Occipital lobe (tissue), 2 donors: ENCODE measurements around the gene USP31. TPM values are rescaled to one million over a fixed set of nuclear protein-coding genes. Genes with fewer than 3 reads are reported as not detected.
A peak's percentile ranks its signal among the peaks of the same experiment; 100 is the strongest.

Source experiments
- DNase-seq: peaks from one replicate; lab custom pipeline; 2025; lab: John Stamatoyannopoulos, UW
- total RNA-seq: library from RNA; depleted of rRNA; stranded (reverse); fragments of >200 nt; gene quantifications from one replicate; pipeline ENCODE4 v1.2.3, GENCODE V29; 2014

The USP31 gene
- total RNA-seq, 1 donor from 2014 or later, result 25.4 TPM

- DNase-seq, result no peak
Observed at GRCh38 chr16:23064639-23065038, 84.6 kb downstream of the USP31 start.

DNA sequence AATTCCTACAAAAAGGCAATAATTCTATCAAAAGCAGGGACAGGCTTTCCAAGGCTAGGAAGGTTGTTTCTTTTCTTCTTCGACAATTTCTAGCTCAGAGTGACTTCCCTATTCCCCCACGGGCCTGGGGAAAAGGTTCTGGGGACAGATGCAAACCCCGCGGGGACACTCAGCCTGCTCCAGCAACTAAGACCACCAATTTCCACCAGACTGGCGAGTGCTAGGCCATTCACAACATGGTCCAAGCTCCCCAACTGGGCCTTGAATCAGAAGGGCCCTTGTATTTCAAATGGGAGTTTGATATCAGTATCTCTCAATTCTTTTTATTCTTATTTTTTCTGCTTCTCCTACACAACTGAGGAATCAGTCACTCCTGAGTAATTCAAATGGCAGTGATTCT is 86.7 kb downstream of the USP31 start:
- DNase-seq, result no peak

- DNase-seq, result no peak
Observed at GRCh38 chr16:23061669-23062068, 87.6 kb downstream of the USP31 start.

- DNase-seq, result peak; percentile 54
Observed at GRCh38 chr16:23060458-23061320, 88.6 kb downstream of the USP31 start.

DNA sequence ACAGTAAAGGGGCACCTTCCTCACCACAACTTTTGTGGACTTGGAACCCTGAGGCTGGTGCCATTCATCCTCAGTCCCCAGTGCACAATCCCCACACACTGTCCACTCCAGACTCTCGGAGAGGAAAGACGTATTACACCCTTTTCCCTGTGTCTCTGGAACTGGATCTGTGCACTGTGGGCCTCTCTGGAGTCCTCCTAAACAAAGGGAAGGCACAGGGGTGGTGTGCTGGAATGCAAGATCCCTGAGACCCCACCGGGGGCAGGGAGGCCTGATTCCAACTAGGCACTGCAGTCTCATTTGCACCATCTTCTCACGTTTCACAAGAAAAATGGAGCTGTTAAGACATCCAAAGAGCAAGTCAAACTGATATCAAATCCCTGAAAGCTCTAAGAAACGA is 89.8 kb downstream of the USP31 start:
- no peak for DNase-seq

DNA sequence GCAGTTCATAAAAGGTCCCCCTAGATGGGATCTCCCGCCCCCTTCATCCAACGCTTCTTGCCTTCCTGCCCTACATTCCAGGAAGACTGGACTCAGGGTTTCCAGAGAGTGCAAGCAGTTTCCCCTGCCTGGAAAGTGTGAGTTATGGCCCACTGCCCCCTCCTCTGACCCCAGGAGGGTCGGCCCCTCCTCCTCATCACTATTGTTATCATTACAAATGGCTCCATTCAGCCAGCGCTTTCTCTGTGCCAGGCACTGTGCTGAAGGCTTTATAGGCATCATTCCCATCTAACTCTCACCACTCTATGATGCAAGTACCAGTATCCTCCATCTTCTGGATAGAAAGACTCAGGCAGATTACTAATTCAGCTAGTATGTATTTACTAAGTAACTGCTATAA is 90.7 kb downstream of the USP31 start:
- no peak for DNase-seq

DNA sequence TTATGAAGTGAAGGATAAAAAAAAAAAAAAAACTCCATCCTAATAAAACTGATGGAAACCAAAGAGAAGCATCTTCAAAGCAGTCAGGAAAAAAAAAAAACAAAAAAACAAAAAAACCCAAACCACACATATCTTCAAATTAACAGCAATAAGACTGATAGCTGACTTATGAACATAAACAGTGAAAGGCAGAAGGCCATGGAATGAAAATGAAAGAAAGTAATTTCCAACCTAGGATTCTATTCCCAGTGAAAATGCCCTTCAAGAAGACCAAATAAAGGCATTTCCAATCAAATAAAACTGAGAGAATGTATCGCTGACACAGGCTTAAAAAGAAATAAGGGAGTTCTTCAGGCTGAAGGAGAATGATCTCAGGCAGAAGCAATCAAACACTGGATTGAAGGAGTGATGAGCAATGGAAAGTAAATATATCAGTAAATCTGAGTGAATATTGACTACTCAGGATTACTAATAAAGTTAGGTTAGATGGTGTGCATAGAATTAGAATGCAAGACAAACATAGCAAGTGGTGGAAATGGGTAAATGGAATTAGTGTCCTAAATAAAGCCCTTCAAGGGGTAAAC is 92.1 kb downstream of the USP31 start:
- DNase-seq, result no peak

DNA sequence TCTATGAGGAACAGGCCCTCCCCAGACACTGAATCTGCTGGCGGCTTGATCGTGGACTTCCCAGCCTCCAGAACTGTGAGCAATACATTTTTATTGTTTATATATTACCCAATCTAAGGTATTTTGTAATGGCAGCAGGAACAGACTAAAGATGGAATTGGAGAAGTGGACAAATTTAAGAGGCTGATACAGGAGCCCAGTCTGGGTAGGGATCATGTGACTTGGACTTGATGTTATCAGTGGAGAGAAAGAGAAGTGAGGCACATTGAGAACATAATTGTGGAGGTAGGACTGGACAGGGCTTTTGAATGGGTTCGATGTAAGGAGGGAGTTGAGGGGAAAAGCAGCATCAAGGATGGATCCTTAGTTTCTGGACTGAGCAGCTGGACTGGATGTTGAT is 93.8 kb downstream of the USP31 start:
- no peak for DNase-seq

DNA sequence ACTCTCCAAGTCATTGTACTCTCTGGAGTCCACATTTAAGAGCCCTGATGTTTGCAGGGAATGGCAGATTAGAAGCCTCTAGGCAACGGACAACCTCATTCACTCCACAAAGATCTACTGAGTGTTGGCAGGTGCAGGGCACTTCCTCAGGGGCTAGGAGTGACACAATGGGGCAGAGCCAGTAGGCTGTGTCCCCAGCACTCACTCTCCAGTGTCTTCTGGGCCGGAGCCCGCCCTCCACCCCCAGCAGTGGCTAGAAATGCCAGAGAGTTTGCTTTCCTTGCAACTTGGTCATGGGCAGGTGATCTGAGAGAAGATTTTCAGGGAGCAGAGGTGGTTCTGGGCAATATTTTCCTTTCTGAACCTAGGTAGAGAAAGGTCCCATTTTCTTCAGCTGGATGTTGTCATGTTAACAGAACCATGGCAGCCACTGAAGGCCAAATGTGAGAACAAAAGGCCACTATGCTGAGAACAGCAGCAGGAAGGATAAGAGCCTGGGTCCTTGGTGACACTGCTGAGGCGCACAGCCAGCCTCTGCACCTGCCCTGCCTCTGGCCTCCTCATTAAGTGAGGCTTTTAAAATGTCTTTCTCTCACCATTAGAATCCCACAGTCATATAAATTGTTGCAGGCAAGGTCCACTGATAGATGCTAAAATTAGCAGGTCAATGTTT is 96.2 kb downstream of the USP31 start:
- no peak for DNase-seq

- DNase-seq, result no peak
Observed at GRCh38 chr16:23052221-23052620, 97.0 kb downstream of the USP31 start.

DNA sequence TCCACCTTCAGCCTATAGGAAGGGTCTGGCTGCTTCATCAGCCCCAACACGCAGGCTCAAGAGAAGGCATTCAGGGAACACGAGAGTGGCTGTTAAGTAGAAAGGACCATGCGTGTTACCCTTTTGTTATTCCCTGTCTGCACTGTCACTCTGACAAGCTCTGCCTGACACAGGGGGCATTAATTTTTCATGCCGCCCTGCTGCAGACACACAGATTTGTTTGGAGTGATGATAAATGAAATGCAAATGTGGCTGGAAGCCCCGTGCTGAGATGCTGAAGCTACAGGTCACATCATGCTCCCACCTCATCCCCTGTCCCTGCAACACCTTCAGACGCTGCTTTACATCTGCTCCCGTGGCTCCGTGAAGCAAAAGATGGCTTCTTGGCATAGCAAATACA is 97.7 kb downstream of the USP31 start:
- DNase-seq, result no peak

GRCh38 chr16:23048164-23048563 is 101.1 kb downstream of the USP31 start:
- DNase-seq, result no peak

DNA sequence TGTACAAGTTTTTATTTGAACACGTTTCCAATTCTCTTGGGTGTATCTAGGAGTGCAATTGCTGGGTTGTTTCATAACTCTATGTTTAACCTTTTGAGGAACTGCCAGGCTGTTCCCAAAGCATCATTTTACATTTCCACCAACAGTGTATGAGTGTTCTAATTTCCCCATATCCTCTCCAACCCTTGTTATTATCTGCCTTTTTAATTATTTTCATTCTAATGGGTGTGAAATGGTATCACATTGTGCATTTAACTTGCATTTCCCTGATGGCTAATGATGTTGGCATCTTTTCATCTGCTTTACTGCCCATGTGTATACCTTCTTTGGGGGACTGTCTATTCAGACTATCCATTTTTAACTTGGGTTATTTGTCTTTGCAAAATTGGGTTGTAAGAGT is 104.2 kb downstream of the USP31 start:
- DNase-seq, result no peak

DNA sequence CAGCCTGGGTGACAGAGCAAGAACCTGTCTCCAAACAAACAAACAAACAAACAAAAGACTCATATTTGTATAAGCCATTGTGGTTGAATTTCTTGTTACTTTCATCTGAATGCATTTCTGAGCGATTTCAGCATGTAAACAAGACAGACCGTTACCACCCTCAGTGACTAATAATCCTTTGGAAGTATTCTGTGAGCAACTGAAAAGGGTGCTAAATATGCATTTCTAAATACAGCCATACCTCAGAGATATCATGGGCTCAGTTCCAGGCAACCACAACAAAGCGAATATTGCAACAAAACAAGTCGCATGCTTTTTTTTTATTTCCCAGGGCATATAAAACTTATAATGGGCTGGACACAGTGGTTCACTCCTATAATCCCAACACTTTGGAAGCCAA is 109.0 kb downstream of the USP31 start:
- no peak for DNase-seq

DNA sequence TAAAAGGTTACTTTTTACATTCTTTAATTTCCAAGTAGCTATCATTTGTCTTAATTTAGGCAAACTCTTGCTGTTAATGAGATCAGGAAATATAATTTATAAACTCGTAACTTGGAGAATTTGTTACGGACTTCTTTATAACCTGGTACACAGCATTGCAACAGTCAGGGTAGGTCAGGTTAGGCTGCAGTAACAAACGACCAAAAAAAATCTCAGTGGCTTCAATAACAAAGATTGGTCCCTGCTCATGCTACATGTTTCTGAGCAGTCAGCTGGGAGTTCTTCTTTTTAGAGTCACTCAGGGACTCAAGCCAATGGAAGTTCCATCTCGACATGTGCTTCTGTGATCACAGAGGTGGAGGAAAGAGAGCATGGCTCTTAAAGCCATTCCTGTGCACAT is 110.1 kb downstream of the USP31 start:
- DNase-seq, result no peak

DNA sequence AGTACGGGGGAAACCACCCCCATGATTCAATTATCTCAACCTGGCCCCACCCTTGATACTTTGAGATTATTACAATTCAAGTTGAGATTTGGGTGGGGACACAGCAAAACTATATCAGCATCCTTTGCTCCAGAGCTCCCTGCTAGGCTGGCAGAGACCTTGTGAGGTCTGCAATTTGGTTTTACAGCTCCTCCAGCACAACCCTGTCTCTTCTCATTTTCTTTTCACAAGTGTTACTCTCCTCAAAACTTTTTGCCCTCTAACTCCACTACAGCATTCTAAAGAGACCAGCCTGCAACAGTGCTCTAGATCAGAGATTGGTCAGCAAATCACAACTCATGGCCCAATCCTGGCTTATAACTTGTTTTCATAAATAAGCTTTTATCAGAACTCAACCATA is 114.0 kb downstream of the USP31 start:
- DNase-seq, result no peak

DNA sequence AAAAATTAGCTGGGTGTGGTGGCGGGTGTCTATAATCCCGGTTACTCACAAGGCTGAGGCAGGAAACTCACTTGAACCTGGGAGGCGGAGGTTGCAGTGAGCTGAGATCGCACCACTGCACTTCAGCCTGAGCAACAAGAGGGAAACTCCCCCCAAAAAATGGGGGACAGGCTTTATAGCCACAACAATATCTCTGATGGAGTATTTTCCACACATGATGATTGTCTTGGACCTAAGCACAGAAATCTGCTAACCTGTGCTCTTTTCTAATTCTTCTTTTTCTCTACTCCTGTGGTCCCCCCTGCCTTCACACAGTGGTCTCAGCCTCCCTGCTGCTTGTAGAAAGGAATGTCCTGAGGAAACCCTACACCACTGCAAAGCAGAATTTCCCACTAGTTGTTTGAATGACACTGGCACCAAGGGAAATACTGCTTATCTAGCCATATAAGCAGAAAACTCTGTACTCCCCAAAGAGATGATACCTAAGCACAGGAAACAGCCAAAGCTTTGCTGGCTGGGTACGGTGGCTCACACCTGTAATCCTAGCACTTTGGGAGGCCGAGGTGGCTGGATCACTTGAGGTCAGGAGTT is 117.6 kb downstream of the USP31 start:
- DNase-seq, result no peak

- no peak for DNase-seq
Observed at GRCh38 chr16:23029733-23030420, 119.4 kb downstream of the USP31 start.

GRCh38 chr16:23027386-23027785 is 121.9 kb downstream of the USP31 start:
- DNase-seq, result no peak

GRCh38 chr16:23026784-23027362 is 122.4 kb downstream of the USP31 start:
- no peak for DNase-seq

GRCh38 chr16:23025692-23026307 is 123.5 kb downstream of the USP31 start:
- no peak for DNase-seq
